Caco-2 (cell line): ENCODE results near the gene BGN. TPM values are rescaled to one million over a fixed set of nuclear protein-coding genes. Genes with fewer than 3 reads are reported as not detected.

Source experiments
- BruUV-seq: library from RNA; stranded (reverse); fragments of 400-500 nt; replicated peaks from 2 replicates; lab custom pipeline; 2021; lab: Mats Ljungman, UMichigan
- CTCF ChIA-PET: fragments of 300-600 bp; sonication (Branson Sonifier 250); formaldehyde crosslinking; loops from one replicate; lab custom pipeline; 2022; ENCODE audit warnings: antibody characterized with exemption; lab: Charles Lee
- POLR2A ChIA-PET: fragments of 300-600 bp; sonication (Branson Sonifier 250); formaldehyde crosslinking; loops from one replicate; lab custom pipeline; 2022; ENCODE audit warnings: antibody characterized with exemption; lab: Charles Lee
- DNase-seq, 2 experiments: peaks; one replicate each; pipeline versions ENCODE4 v3.0.0 to v3.0.0-alpha.2; 2020 to 2022
- H3K27me3 ChIP-seq: replicated peaks from 2 replicates; pipeline ENCODE4 v1.6.0; 2011; ENCODE audit warnings: low read length; ENCODE audit not compliant: control insufficient read depth, insufficient read depth
- H3K36me3 ChIP-seq: 2 replicates; pipeline ENCODE4 v1.5.1; 2011; ENCODE audit warnings: low read length; ENCODE audit not compliant: control insufficient read depth, insufficient read depth
- H3K4me1 ChIP-seq: fragments of 250-450 bp; sonication (Bioruptor Pico); 2 replicates; pipeline ENCODE4 v1.5.1; 2020; ENCODE audit warnings: mild to moderate bottlenecking
- H3K4me3 ChIP-seq: 2 replicates; pipeline ENCODE4 v1.5.1; 2011; ENCODE audit warnings: low read depth, mild to moderate bottlenecking, control low read depth, low read length
- H3K9me3 ChIP-seq: fragments of 250-450 bp; sonication (Bioruptor Pico); 2 replicates; pipeline ENCODE4 v1.5.1; 2020; ENCODE audit warnings: mild to moderate bottlenecking, moderate library complexity
- H3K27ac Mint-ChIP-seq: one replicate; pipeline ENCODE4 v1.8.0; 2022; ENCODE audit warnings: mixed read lengths; ENCODE audit not compliant: unreplicated experiment
- H3K27me3 Mint-ChIP-seq: one replicate; pipeline ENCODE4 v1.8.0; 2022; ENCODE audit warnings: mixed read lengths; ENCODE audit not compliant: insufficient read depth, unreplicated experiment
- H3K36me3 Mint-ChIP-seq: one replicate; pipeline ENCODE4 v1.8.0; 2022; ENCODE audit warnings: mild to moderate bottlenecking, mixed read lengths; ENCODE audit not compliant: insufficient read depth, unreplicated experiment
- H3K4me1 Mint-ChIP-seq: one replicate; pipeline ENCODE4 v1.8.0; 2022; ENCODE audit warnings: low read depth, mixed read lengths; ENCODE audit not compliant: unreplicated experiment
- H3K4me3 Mint-ChIP-seq: one replicate; pipeline ENCODE4 v1.8.0; 2022; ENCODE audit warnings: mild to moderate bottlenecking, moderate library complexity, mixed read lengths; ENCODE audit not compliant: unreplicated experiment
- H3K9me3 Mint-ChIP-seq: one replicate; pipeline ENCODE4 v1.8.0; 2022; ENCODE audit warnings: mixed read lengths; ENCODE audit not compliant: unreplicated experiment
- intact Hi-C: fragments of 100-400 bp; cut with micrococcal nuclease; formaldehyde crosslinking; loops from one replicate; pipeline ENCODE4 v1.10.0; 2022; ENCODE audit not compliant: unreplicated experiment
- total RNA-seq: library from RNA; stranded (reverse); gene quantifications from 2 replicates; pipeline ENCODE4 v1.2.3, GENCODE V29; 2022
- TF ChIP-seq, protein P1 (sequence below), 2 experiments: fragments of 200-600 bp in 1 of 2; IDR thresholded peaks; 1 replicate in 1 of 2; 2 replicates in 1 of 2; pipeline versions ENCODE4 v1.5.1 to v1.8.0; 2011 to 2022; ENCODE audit warnings: antibody characterized with exemption in 1 of 2, control low read depth in 1 of 2, inconsistent platforms in 1 of 2, low read depth in 1 of 2, low read length in 1 of 2, mild to moderate bottlenecking in 1 of 2, moderate library complexity in 1 of 2; ENCODE audit not compliant: insufficient read depth in 1 of 2, severe bottlenecking in 1 of 2, unreplicated experiment in 1 of 2

The BGN gene
- total RNA-seq, 1 experiment from 2014 or later: 9.9 TPM

- Histone ChIP-seq H3K9me3 (no peaks in the 10 kb centered on the region), H3K4me3 (no peak overlapping the region), H3K27me3 (no peaks in the 10 kb centered on the region), H3K36me3 (no peaks in the 10 kb centered on the region), H3K4me1 (no peaks in the 10 kb centered on the region)
- intact Hi-C loops: loop anchor here (5.0 kb wide), 1 partner anchor 467 kb away; no protein-coding TSS in a partner anchor
- ChIA-PET POLR2A (no interaction called here), CTCF (no interaction called here)
- no peak for DNase-seq
- Mint-ChIP-seq H3K27ac (no peak overlapping the region), H3K9me3 (no peaks in the 10 kb centered on the region), H3K4me3 (no peak overlapping the region), H3K36me3 (no peaks in the 10 kb centered on the region), H3K4me1 (no peaks in the 10 kb centered on the region), H3K27me3 (peaks cover 3% of the 10 kb centered on the region)
- TF ChIP-seq, protein P1, sequence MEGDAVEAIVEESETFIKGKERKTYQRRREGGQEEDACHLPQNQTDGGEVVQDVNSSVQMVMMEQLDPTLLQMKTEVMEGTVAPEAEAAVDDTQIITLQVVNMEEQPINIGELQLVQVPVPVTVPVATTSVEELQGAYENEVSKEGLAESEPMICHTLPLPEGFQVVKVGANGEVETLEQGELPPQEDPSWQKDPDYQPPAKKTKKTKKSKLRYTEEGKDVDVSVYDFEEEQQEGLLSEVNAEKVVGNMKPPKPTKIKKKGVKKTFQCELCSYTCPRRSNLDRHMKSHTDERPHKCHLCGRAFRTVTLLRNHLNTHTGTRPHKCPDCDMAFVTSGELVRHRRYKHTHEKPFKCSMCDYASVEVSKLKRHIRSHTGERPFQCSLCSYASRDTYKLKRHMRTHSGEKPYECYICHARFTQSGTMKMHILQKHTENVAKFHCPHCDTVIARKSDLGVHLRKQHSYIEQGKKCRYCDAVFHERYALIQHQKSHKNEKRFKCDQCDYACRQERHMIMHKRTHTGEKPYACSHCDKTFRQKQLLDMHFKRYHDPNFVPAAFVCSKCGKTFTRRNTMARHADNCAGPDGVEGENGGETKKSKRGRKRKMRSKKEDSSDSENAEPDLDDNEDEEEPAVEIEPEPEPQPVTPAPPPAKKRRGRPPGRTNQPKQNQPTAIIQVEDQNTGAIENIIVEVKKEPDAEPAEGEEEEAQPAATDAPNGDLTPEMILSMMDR (IDR thresholded peaks at IDR 0.05; ENCODE audit: insufficient read depth in 1 of 2, low read depth in 1 of 2, low read length in 1 of 2, severe bottlenecking in 1 of 2, unreplicated experiment in 1 of 2): no peak
- no TSS peak for BruUV-seq
Observed at GRCh38 chrX:153504445-153505016, 9.8 kb downstream of the BGN start.

DNA sequence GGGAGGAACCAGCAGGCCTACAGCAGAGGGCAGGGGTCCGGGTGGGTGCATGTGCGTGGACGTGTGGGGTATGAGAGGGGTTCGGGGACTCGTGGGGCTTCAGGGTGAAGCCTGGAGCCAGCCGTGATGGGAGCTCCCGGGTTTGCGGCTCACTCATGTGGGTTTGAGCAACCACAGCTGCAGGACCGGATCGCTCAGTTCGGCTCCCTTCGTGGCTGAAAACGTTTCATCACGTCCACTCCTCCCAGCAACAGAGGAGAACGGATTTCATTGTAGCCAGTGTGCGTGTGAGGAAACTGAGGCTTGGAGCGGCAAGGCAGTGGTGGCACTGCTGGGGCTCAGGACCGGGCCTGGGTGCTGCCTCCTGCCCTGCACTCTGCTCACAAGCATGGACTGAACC lies 10.6 kb downstream of the BGN start:
- no TSS peak for BruUV-seq
- no peak for DNase-seq
- no peak overlapping the region for H3K4me3 Mint-ChIP-seq
- peaks cover 3% of the 10 kb centered on the region for H3K27me3 Mint-ChIP-seq
- no peaks in the 10 kb centered on the region for H3K36me3 ChIP-seq
- H3K9me3 ChIP-seq: no peaks in the 10 kb centered on the region
- no peaks in the 10 kb centered on the region for H3K4me1 Mint-ChIP-seq
- no peak overlapping the region for H3K4me3 ChIP-seq
- intact Hi-C loops: loop anchor here (5.0 kb wide), 1 partner anchor 468 kb away; no protein-coding TSS in a partner anchor
- H3K27ac Mint-ChIP-seq: no peak overlapping the region
- H3K27me3 ChIP-seq: no peaks in the 10 kb centered on the region
- no peaks in the 10 kb centered on the region for H3K36me3 Mint-ChIP-seq
- TF ChIP-seq, protein P1 (IDR thresholded peaks at IDR 0.05; ENCODE audit: insufficient read depth in 1 of 2, low read depth in 1 of 2, low read length in 1 of 2, severe bottlenecking in 1 of 2, unreplicated experiment in 1 of 2): no peak
- H3K4me1 ChIP-seq: no peaks in the 10 kb centered on the region
- H3K9me3 Mint-ChIP-seq: no peaks in the 10 kb centered on the region
- ChIA-PET CTCF (interaction anchor here (0.9 to 1.6 kb wide), 2 partner anchors 17 to 26 kb away, joined by 3 read pairs; no protein-coding TSS in a partner anchor), POLR2A (no interaction called here)

GRCh38 chrX:153507484-153508178 lies 12.9 kb downstream of the BGN start:
- ChIA-PET CTCF (interaction anchor here (0.5 to 2.3 kb wide), 4 partner anchors 37 to 201 kb away, joined by 3 to 23 read pairs (median 5); partner anchors contain the start of gene HAUS7), POLR2A (no interaction called here)
- H3K9me3 ChIP-seq: no peaks in the 10 kb centered on the region
- H3K9me3 Mint-ChIP-seq: no peaks in the 10 kb centered on the region
- peak; percentile 65 to 82 for DNase-seq
- H3K27me3 ChIP-seq: no peaks in the 10 kb centered on the region
- BruUV-seq: no TSS peak
- H3K4me3 Mint-ChIP-seq: no peak overlapping the region
- H3K27me3 Mint-ChIP-seq: peaks cover 3% of the 10 kb centered on the region
- no peak overlapping the region for H3K27ac Mint-ChIP-seq
- TF ChIP-seq, protein P1 (IDR thresholded peaks at IDR 0.05; ENCODE audit: insufficient read depth in 1 of 2, low read depth in 1 of 2, low read length in 1 of 2, severe bottlenecking in 1 of 2, unreplicated experiment in 1 of 2): peak; percentile 68 to 78
- no peaks in the 10 kb centered on the region for H3K4me1 ChIP-seq
- no peaks in the 10 kb centered on the region for H3K36me3 Mint-ChIP-seq
- H3K36me3 ChIP-seq: no peaks in the 10 kb centered on the region
- intact Hi-C loops: loop anchor here (1.0 to 5.0 kb wide), 3 partner anchors 37 to 470 kb away; partner anchors contain the start of gene HAUS7
- no peaks in the 10 kb centered on the region for H3K4me1 Mint-ChIP-seq
- no peak overlapping the region for H3K4me3 ChIP-seq
